AG09319 (cell line): Measurements from ENCODE around the gene GUCA2A.

Source experiments
- DNase-seq: peaks from one replicate; pipeline ENCODE4 v3.0.0-alpha.2; 2010; ENCODE audit warnings: low read depth; ENCODE audit errors: extremely low read depth
- TF ChIP-seq, protein P1 (sequence below): IDR thresholded peaks from 2 replicates; pipeline ENCODE4 v1.5.1; 2011; ENCODE audit warnings: low read depth, mild to moderate bottlenecking, inconsistent platforms, low read length, moderate library complexity

Gene GUCA2A

GRCh38 chr1:42114229-42114628 is 50.3 kb downstream of the GUCA2A start:
- TF ChIP-seq, protein P1, sequence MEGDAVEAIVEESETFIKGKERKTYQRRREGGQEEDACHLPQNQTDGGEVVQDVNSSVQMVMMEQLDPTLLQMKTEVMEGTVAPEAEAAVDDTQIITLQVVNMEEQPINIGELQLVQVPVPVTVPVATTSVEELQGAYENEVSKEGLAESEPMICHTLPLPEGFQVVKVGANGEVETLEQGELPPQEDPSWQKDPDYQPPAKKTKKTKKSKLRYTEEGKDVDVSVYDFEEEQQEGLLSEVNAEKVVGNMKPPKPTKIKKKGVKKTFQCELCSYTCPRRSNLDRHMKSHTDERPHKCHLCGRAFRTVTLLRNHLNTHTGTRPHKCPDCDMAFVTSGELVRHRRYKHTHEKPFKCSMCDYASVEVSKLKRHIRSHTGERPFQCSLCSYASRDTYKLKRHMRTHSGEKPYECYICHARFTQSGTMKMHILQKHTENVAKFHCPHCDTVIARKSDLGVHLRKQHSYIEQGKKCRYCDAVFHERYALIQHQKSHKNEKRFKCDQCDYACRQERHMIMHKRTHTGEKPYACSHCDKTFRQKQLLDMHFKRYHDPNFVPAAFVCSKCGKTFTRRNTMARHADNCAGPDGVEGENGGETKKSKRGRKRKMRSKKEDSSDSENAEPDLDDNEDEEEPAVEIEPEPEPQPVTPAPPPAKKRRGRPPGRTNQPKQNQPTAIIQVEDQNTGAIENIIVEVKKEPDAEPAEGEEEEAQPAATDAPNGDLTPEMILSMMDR: no peak
- DNase-seq: no peak
